Stimulated activated CD4-positive, alpha-beta T cell treated with anti-CD3 and anti-CD28 coated beads, Interleukin-4, amount 100 ng/mL, for 48 hours (primary cell): ENCODE data around the gene TSEN2.
"Not testable (repeated sequence)": the region's sequence is repeated elsewhere in the genome, so short reads cannot be mapped to it uniquely, and the experiment has no call there.

Experiments
- DNase-seq, 2 donors: peaks; one replicate each; pipeline ENCODE4 v3.0.0-alpha.2; 2020; ENCODE audit warnings: low read depth in 2 of 2

The TSEN2 gene

GRCh38 chr3:12484198-12484982, at the start of gene TSEN2:
TSEN2 (plus strand) TSS chr3:12484480; CDS start chr3:12489801, 5,321 bp downstream.
- peak; percentile 93 to 94 for DNase-seq

- DNase-seq, result no peak
Measured at GRCh38 chr3:12436514-12437220, 47.6 kb upstream of the TSEN2 start.

GRCh38 chr3:12437221-12437605, 47.1 kb upstream of the TSEN2 start:
- DNase-seq, result no peak

GRCh38 chr3:12437861-12438260, 46.4 kb upstream of the TSEN2 start:
- DNase-seq, result no peak

GRCh38 chr3:12438318-12438717, 46.0 kb upstream of the TSEN2 start:
- no peak for DNase-seq

- DNase-seq, result no peak
Measured at GRCh38 chr3:12439161-12439940, 44.9 kb upstream of the TSEN2 start.

GRCh38 chr3:12440927-12441714, 43.2 kb upstream of the TSEN2 start:
- no peak for DNase-seq

- no peak for DNase-seq
Measured at GRCh38 chr3:12442654-12443501, 41.4 kb upstream of the TSEN2 start.

GRCh38 chr3:12443781-12444522, 40.3 kb upstream of the TSEN2 start:
- no peak for DNase-seq

GRCh38 chr3:12444582-12445471, 39.5 kb upstream of the TSEN2 start:
- DNase-seq, result no peak

- DNase-seq, result no peak
Measured at GRCh38 chr3:12445523-12446240, 38.6 kb upstream of the TSEN2 start.

- DNase-seq, result no peak
Measured at GRCh38 chr3:12446298-12446697, 38.0 kb upstream of the TSEN2 start.

GRCh38 chr3:12447075-12447474, 37.2 kb upstream of the TSEN2 start:
- no peak for DNase-seq

- DNase-seq, result not testable (repeated sequence)
Measured at GRCh38 chr3:12448404-12449202, 35.7 kb upstream of the TSEN2 start.

- no peak for DNase-seq
Measured at GRCh38 chr3:12449889-12450682, 34.2 kb upstream of the TSEN2 start.

- DNase-seq, result no peak
Measured at GRCh38 chr3:12451481-12451880, 32.8 kb upstream of the TSEN2 start.

GRCh38 chr3:12451960-12452359, 32.3 kb upstream of the TSEN2 start:
- DNase-seq, result no peak
